A549 (cell line): ENCODE measurements around the gene GSTM3. TPM values are rescaled to one million over a fixed set of nuclear protein-coding genes. Genes with fewer than 3 reads are reported as not detected.
"Not testable (repeated sequence)": the region's sequence is repeated elsewhere in the genome, so short reads cannot be mapped to it uniquely, and the experiment has no call there.

Experiments used
- ATAC-seq, 2 experiments: fragments of 200-7000 bp in 1 of 2; fragments of >200 bp in 1 of 2; cut with Nextera tagmentation in 1 of 2; cut with Tn5 transposase in 1 of 2; 3 replicates each; pipeline versions ENCODE4 v1.8.0 to v1.9.1; 2018 to 2020; ENCODE audit warnings: mild to moderate bottlenecking in 1 of 2, moderate library complexity in 1 of 2
- CTCF ChIA-PET: fragments of 300-600 bp; sonication (Branson Sonifier 250); formaldehyde crosslinking; extraction: SDS; loops from one replicate; lab custom pipeline; 2021; ENCODE audit warnings: antibody characterized with exemption, inconsistent platforms; lab: Yijun Ruan, JAX
- POLR2A ChIA-PET: fragments of 350-600 bp; formaldehyde crosslinking; extraction: SDS; loops from one replicate; lab custom pipeline; 2021; ENCODE audit warnings: antibody characterized with exemption, inconsistent platforms; lab: Yijun Ruan, JAX
- DNase-seq, 2 experiments: peaks; one replicate each; pipeline versions ENCODE4 v3.0.0 to v3.0.0-alpha.2; 2011 to 2016; ENCODE audit warnings: low read depth in 1 of 2, low spot score in 1 of 2
- FAIRE-seq: peaks from 2 replicates; lab custom pipeline; 2011; peaks lifted over from hg19 to GRCh38; lab: Jason Lieb, UNC
- H3K27ac ChIP-seq, 2 experiments: fragments of >200 bp; sonication (Bioruptor Twin); formaldehyde crosslinking; 3 replicates each; pipeline ENCODE4 v1.5.1; 2016 to 2017
- H3K4me1 ChIP-seq: fragments of >200 bp; sonication (Bioruptor Twin); formaldehyde crosslinking; 3 replicates; pipeline ENCODE4 v1.6.1; 2016
- H3K4me2 ChIP-seq: fragments of >200 bp; sonication (Bioruptor Twin); formaldehyde crosslinking; 3 replicates; pipeline ENCODE4 v1.6.1; 2016
- H3K4me3 ChIP-seq: fragments of >200 bp; sonication (Bioruptor Twin); formaldehyde crosslinking; 3 replicates; pipeline ENCODE4 v1.5.1; 2016
- H3K9me3 ChIP-seq: fragments of >200 bp; sonication (Bioruptor Twin); formaldehyde crosslinking; 3 replicates; pipeline ENCODE4 v1.6.1; 2016
- BHLHE40 ChIP-seq: IDR thresholded peaks from 2 replicates; pipeline ENCODE4 v1.6.1; 2012; ENCODE audit warnings: low read depth, low read length, inconsistent platforms
- HES2 ChIP-seq: fragments of >200 bp; sonication (Bioruptor Twin); formaldehyde crosslinking; IDR thresholded peaks from 2 replicates; pipeline ENCODE4 v1.6.1; 2016
- HOXB13 ChIP-seq: fragments of 250-450 bp; sonication (Bioruptor Pico); IDR thresholded peaks from 2 replicates; pipeline ENCODE4 v1.5.0; 2020; ENCODE audit warnings: low read depth, mild to moderate bottlenecking, moderate library complexity
- HOXB5 ChIP-seq: fragments of 250-450 bp; sonication (Bioruptor Pico); IDR thresholded peaks from 2 replicates; pipeline ENCODE4 v1.5.0; 2020; ENCODE audit warnings: mild to moderate bottlenecking, moderate library complexity
- JUNB ChIP-seq: fragments of >200 bp; sonication (Bioruptor Twin); formaldehyde crosslinking; IDR thresholded peaks from 2 replicates; pipeline ENCODE4 v1.6.1; 2016
- KDM1A ChIP-seq: fragments of 200-600 bp; sonication (generic); IDR thresholded peaks from 2 replicates; pipeline ENCODE4 v1.6.1; 2016; ENCODE audit warnings: low read depth, mild to moderate bottlenecking
- RAD21 ChIP-seq, 2 experiments: fragments of >200 bp in 1 of 2; sonication (Bioruptor Twin) in 1 of 2; formaldehyde crosslinking in 1 of 2; IDR thresholded peaks in 1 of 2; conservative IDR thresholded peaks in 1 of 2; 2 replicates in 1 of 2; 3 replicates in 1 of 2; pipeline ENCODE4 v1.6.1; 2012 to 2018; ENCODE audit warnings: inconsistent platforms in 1 of 2
- REST ChIP-seq: fragments of 200-600 bp; sonication (generic); IDR thresholded peaks from 2 replicates; pipeline ENCODE4 v1.6.1; 2016; ENCODE audit warnings: antibody characterized with exemption, mild to moderate bottlenecking, moderate library complexity
- RNF2 ChIP-seq: fragments of 200-600 bp; sonication (generic); IDR thresholded peaks from 2 replicates; pipeline ENCODE4 v1.6.1; 2016; ENCODE audit warnings: low read depth, mild to moderate bottlenecking, antibody characterized with exemption, moderate library complexity, borderline replicate concordance
- SMC3 ChIP-seq: fragments of >200 bp; sonication (Bioruptor Twin); formaldehyde crosslinking; IDR thresholded peaks from 3 replicates; pipeline ENCODE4 v1.6.1; 2018; ENCODE audit warnings: inconsistent platforms
- SREBF2 ChIP-seq: fragments of 450-650 bp; IDR thresholded peaks from 2 replicates; pipeline ENCODE4 v1.6.1; 2014; ENCODE audit warnings: mild to moderate bottlenecking, moderate library complexity
- TFCP2L1 ChIP-seq: fragments of 250-450 bp; sonication (Bioruptor Pico); IDR thresholded peaks from 2 replicates; pipeline ENCODE4 v1.5.0; 2021; ENCODE audit warnings: mild to moderate bottlenecking
- USF2 ChIP-seq: fragments of 450-650 bp; IDR thresholded peaks from 2 replicates; pipeline ENCODE4 v1.6.1; 2014; ENCODE audit warnings: antibody characterized with exemption
- WGBS: methylation state at CpG from one replicate; pipeline ENCODE4 v1.1.6; 2017; ENCODE audit errors: missing lambda C conversion rate; 5-methylcytosine and 5-hydroxymethylcytosine counted together
- polyA plus RNA-seq, 4 experiments: library from polyadenylated mRNA; depleted of rRNA in 3 of 4; stranded (reverse); fragments of >200 nt; fragmentation: RNase III in 1 of 4; extraction: RNeasy Plus Mini Kit Qiagen cat#74134 plus additional on column Dnase treatment in 1 of 4; gene quantifications; 2 replicates in 3 of 4; 3 replicates in 1 of 4; pipeline ENCODE4 v1.2.3, GENCODE V29; 2011 to 2017

Gene GSTM3
- polyA plus RNA-seq, 2 of the 4 experiments (the other 2 are of a cell fraction): 43.0 to 55.7 TPM

- POLR2A ChIA-PET: no interaction called here
- TF ChIP-seq JUNB (no peak), RAD21 (conservative IDR thresholded peaks at IDR 0.05 in 1 of 2, IDR thresholded peaks at IDR 0.05 in 1 of 2) (peak; percentile 13 to 40; a peak in 2 of 5 replicates)
- FAIRE-seq (no peak), ATAC-seq (0 out of 6 replicates have a peak, but pooled peaks of 1 of the 2 experiments have one; percentile 30), DNase-seq (peak in 1 of 2 experiments; percentile 12)
- no peaks in the 10 kb centered on the region for H3K9me3 ChIP-seq
- no peaks in the 10 kb centered on the region for H3K4me1 ChIP-seq
- CTCF ChIA-PET: no interaction called here
- no peak overlapping the region for H3K4me2 ChIP-seq
- WGBS: 36% methylated on average over 8 of the region's 8 CpGs
- H3K27ac ChIP-seq: no peak overlapping the region
- no peak overlapping the region for H3K4me3 ChIP-seq
Observed at GRCh38 chr1:109704173-109704572, 36.7 kb downstream of the GSTM3 start.

GRCh38 chr1:109702940-109703339 lies 37.9 kb downstream of the GSTM3 start:
- H3K4me1 ChIP-seq, H3K27ac ChIP-seq, CTCF ChIA-PET, FAIRE-seq, H3K9me3 ChIP-seq, DNase-seq, POLR2A ChIA-PET, H3K4me2 ChIP-seq, H3K4me3 ChIP-seq, ATAC-seq: not testable (repeated sequence)
- WGBS: 71% methylated on average over 3 of the region's 3 CpGs

GRCh38 chr1:109697861-109698260 lies 43.0 kb downstream of the GSTM3 start:
- H3K4me1 ChIP-seq, ATAC-seq, H3K4me3 ChIP-seq, POLR2A ChIA-PET, H3K4me2 ChIP-seq, H3K9me3 ChIP-seq, FAIRE-seq, H3K27ac ChIP-seq, CTCF ChIA-PET, DNase-seq: not testable (repeated sequence)
- WGBS: no CpG with 5 or more reads among the region's 4 CpGs

- POLR2A ChIA-PET: no interaction called here
- CTCF ChIA-PET: no interaction called here
- FAIRE-seq: no peak
Observed at GRCh38 chr1:109697066-109697465, 43.8 kb downstream of the GSTM3 start.

GRCh38 chr1:109695138-109695537 lies 45.7 kb downstream of the GSTM3 start:
- WGBS: no CpG with 5 or more reads among the region's 3 CpGs
- CTCF ChIA-PET, H3K27ac ChIP-seq, FAIRE-seq, POLR2A ChIA-PET, H3K4me2 ChIP-seq, H3K4me1 ChIP-seq, H3K4me3 ChIP-seq, ATAC-seq, H3K9me3 ChIP-seq, DNase-seq: not testable (repeated sequence)

More at GRCh38 chr1:109697066-109697465, 43.8 kb downstream of the GSTM3 start:
- WGBS: no CpG with 5 or more reads among the region's 4 CpGs
- Histone ChIP-seq H3K4me1 (no peaks in the 10 kb centered on the region), H3K4me2 (no peak overlapping the region), H3K9me3 (no peaks in the 10 kb centered on the region), H3K4me3 (no peak overlapping the region), H3K27ac (no peak overlapping the region)
- TF ChIP-seq SREBF2: no peak
- TF ChIP-seq RNF2: no peak
- TF ChIP-seq TFCP2L1 (CRISPR knock-in tag): no peak
- no peak for TF ChIP-seq JUNB
- no peak for TF ChIP-seq SMC3
- DNase-seq (no peak), ATAC-seq (no peak)

GRCh38 chr1:109694400-109694799 lies 46.4 kb downstream of the GSTM3 start:
- H3K4me2 ChIP-seq, H3K4me3 ChIP-seq, H3K4me1 ChIP-seq, H3K27ac ChIP-seq, DNase-seq, POLR2A ChIA-PET, ATAC-seq, CTCF ChIA-PET, H3K9me3 ChIP-seq, FAIRE-seq: not testable (repeated sequence)
- no CpG with 5 or more reads among the region's 5 CpGs for WGBS

GRCh38 chr1:109691759-109692158 lies 49.1 kb downstream of the GSTM3 start:
- ATAC-seq: no peak
- no peak for DNase-seq
- no peak for TF ChIP-seq KDM1A
- no peak for TF ChIP-seq USF2
- TF ChIP-seq BHLHE40: no peak
- TF ChIP-seq REST: no peak
- no peak for TF ChIP-seq HOXB13 (CRISPR knock-in tag)
- no peak for TF ChIP-seq HOXB5
- no peak for TF ChIP-seq HES2

More at GRCh38 chr1:109691759-109692158, 49.1 kb downstream of the GSTM3 start:
- H3K4me3 ChIP-seq: no peak overlapping the region
- no peak overlapping the region for H3K4me2 ChIP-seq
- ChIA-PET POLR2A (no interaction called here), CTCF (no interaction called here)
- no peaks in the 10 kb centered on the region for H3K9me3 ChIP-seq
- H3K4me1 ChIP-seq: no peaks in the 10 kb centered on the region
- FAIRE-seq: no peak
- no peak overlapping the region for H3K27ac ChIP-seq
- WGBS: no CpG with 5 or more reads among the region's 6 CpGs
